ENCODE data around the gene CLASRP.

The CLASRP gene

GRCh38 chr19:45023048-45023447, 15.8 kb upstream of the CLASRP start:
- no peak for FAIRE-seq

GRCh38 chr19:45025264-45025663, 13.6 kb upstream of the CLASRP start:
- no peak for FAIRE-seq

DNA sequence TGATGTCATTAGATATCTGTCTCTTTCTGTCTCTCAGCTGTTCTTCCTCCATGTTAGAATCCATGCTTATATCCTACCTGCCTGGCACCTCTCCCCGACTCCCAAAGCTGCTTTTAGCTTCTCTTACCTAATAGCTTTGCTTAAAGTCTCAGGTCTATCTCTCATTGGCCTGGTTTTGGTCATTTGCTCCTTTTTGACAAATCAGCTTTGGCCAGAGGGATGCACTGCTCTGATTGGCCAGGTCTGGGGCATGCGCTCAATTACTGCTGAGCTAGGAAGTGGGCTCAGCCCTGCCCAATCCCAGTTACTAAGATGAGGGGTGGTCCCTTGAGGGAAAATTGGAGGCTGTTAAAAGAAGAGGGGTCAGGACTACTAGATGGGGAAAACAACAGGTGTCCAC, 11.5 kb upstream of the CLASRP start:
- no peak for FAIRE-seq

DNA sequence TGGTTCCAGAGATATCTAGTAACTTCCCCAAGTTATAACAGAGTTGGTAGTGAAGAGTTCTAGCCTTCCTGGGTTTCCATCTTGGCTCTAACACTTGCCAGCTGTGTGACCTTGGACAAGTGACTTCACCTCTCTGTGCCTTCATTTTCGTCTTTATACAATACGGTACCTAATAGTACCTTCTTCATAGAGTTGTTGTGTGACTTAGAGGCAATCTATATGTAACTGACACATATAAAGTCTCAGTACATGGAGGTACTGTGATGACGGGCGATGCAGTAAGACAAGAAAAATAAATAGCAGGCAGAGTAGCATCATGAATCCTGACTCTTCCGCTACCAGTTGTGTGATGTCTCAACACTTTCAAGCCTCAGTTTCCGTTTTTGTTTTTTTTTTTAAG, 8.0 kb upstream of the CLASRP start:
- no peak for FAIRE-seq

- FAIRE-seq = no peak
These were observed 6.4 kb upstream of the CLASRP start for GRCh38 chr19:45032421-45032820.

- no peak for FAIRE-seq
These were observed 3.1 kb upstream of the CLASRP start for GRCh38 chr19:45035755-45036154.

DNA sequence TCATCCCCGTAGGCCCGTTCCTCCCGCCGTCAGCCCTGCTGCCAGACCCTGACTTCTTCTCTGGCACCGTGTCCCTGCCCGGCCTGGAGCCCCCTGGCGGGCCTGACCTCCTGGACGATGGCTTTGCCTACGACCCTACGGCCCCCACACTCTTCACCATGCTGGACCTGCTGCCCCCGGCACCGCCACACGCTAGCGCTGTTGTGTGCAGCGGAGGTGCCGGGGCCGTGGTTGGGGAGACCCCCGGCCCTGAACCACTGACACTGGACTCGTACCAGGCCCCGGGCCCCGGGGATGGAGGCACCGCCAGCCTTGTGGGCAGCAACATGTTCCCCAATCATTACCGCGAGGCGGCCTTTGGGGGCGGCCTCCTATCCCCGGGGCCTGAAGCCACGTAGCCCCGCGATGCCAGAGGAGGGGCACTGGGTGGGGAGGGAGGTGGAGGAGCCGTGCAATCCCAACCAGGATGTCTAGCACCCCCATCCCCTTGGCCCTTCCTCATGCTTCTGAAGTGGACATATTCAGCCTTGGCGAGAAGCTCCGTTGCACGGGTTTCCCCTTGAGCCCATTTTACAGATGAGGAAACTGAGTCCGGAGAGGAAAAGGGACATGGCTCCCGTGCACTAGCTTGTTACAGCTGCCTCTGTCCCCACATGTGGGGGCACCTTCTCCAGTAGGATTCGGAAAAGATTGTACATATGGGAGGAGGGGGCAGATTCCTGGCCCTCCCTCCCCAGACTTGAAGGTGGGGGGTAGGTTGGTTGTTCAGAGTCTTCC, 1.3 kb upstream of the CLASRP start:
- FAIRE-seq = no peak

- no peak for FAIRE-seq
These were observed 1.4 kb downstream of the CLASRP start for GRCh38 chr19:45040059-45040771.

DNA sequence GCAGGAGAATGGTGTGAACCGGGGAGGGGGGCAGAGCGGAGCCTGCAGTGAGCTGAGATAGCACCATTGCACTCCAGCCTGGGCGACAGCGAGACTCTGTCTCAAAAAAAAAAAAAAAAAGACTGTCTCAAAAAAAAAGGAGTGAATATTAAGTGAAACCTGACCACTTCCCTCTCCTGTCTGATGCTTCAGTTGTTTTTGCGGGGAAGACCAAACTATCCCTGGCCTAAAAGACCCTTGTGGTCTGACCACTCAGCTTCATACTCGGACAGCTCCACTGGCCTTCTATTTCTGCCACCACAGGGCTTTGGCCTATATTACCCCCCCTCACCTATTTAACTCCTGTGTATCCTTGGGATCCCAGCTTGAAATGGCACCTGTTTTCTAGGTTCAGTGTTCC, 2.3 kb downstream of the CLASRP start:
- no peak for FAIRE-seq

GRCh38 chr19:45045671-45046353, 7.0 kb downstream of the CLASRP start:
- no peak for FAIRE-seq

- no peak for FAIRE-seq
These were observed 7.5 kb downstream of the CLASRP start for GRCh38 chr19:45046355-45046754.

- no peak for FAIRE-seq
These were observed 8.4 kb downstream of the CLASRP start for GRCh38 chr19:45047188-45047797.

DNA sequence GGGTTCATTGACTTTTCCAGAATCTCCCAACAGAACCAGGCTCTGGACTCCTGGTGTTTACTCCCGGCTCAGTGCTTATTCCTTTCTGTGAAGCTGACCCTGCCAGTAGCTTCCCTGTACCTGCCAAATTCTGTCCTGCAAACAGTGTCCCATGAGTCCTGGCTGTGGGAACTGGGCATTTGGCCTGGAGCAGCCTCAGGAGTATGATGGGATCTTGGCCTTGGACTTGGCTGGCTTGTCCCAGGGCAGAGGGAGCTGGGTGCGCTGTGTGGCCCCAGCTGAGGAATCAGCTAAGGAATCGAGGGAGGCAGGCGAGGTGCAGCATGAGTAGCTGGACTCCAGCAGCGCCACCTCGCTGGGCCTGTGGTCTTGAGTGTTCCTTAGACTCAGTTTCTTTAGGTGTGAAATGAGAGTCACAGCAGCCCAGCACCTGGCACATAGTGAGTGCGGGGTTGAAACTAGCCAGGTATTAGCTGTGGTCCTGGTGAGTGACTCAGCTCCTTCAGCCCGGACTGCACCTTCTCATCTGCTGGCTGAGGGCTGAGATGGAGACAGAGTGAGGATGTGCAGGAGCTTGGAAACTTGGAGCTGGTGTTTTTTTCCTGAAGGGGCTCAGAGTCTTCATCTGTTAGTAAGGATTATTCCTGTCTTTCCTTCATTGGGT, 10.4 kb downstream of the CLASRP start:
- FAIRE-seq = no peak

DNA sequence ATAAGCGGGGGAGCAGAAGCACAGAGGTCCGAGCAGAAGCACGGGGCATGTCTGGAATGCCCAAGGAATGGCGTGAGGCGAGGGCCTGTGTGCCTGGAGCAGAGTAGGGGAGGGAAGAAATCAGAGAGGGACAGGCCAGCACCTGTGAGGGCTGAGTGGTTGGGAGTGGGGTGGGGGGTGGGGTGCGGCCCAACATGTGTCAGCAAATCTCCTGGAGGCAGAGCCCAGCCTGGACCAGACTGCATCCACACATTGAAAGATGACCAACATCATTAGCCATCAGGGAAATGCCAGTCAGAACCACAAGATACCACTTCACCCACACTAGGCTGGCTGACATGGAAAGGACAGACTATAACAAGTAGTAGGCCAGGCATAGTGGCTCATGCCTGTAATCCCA, 11.2 kb downstream of the CLASRP start:
- no peak for FAIRE-seq

DNA sequence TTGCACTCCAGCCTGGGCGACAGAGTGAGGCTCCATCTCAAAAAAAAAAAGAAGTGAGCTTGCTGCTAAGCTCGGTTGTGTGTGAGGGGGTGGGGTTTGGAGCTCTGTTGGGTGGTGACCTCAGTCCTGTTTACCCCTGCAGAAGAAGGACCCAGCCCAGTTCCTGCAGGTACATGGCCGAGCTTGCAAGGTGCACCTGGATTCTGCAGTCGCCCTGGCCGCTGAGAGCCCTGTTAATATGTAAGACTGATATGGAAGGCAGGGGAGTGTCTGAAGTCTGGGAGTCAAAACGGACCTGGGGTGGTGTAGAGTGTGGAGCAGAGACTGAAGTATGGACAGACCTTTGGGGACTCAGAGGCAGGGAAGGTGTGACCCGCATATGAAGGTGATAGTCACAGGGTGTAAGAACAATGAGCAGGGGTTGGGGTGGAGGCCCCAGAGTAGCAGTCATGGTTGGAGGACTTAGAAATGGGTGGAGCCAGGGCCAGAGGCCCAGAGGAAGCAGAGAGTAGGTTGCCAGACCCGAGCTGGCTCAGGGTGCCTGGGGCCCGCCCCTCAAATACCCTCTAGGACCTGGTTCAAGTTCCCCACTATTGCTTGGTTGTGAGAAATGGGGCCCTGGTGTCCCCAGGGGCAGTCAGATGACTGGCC, 13.2 kb downstream of the CLASRP start:
- FAIRE-seq = no peak

- FAIRE-seq = no peak
These were observed 18.0 kb downstream of the CLASRP start for GRCh38 chr19:45056831-45057230.

DNA sequence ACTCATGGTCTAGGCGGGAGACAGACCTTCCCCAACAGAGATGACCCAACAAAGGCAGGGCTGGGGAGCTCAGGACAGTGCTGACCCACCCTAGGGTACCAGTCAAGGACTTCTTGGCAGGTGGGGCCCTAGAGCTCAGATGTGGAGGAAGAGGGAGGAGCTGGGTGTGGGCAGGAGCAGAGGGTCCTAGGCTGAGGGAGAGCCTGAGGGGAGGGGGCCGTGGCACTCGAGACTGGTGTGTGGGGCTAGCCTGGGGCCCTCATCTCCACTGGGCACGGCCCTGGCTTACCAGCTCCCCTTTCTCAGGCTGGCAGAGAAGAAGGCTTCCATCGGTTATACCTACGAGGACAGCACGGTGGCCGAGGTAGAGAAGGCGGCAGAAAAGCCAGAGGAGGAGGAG, 18.6 kb downstream of the CLASRP start:
- no peak for FAIRE-seq

DNA sequence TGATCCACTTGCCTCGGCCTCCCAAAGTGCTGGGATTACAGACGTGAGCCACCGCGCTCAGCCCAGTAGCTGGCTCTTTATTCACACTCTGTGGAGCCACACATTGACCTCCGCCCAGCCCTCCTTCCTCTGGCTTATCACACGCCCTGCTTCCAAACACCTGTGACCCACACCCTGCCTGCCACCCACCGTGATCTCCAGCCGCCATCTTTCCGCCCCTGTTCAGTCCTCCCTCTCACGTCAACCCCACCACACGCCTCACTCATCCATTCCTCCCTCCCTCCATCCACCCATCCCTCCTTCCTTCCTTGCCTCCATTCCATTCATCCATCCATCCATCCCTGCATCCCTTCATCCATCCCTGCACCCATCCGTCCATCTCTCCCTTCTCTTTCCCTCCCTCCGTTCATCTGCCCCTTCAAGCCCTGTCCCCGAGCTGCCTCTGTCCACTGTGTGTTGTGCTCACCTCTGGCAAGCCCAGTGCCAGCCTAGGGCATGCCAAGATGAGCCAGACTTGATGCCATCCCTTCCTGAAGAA, 19.8 kb downstream of the CLASRP start:
- no peak for FAIRE-seq

DNA sequence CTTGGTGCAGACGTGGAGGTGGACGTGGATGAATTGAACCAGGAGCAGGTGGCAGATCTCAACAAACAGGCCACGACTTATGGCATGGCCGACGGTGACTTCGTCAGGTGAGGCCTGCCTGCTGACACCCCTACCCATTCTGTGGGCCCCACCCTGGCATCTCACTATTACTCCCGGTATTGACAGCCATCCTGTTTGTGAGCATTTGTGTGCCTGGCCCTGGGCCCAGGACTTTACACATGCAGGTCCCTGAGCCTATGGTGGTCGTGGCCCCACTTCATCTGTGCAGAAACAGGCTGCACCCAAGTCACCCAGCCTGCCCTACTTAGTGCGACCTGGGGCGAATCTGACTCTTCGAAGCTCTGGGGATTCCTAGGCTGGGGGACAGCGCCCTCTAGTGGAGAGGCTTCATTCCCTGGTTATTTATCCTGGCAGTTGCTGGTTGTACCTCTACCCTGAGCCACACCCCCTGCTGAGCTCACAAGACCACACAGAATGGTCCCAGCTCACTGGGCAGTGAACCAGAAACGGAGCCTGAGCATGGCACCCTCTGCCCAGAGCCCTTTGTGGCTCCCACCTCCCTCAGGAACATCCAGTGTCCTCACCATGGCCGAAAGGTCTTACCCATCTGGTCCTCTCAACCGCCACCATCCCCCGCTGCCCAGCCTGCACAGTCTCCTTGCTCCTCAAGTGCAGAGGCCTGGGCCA, 20.6 kb downstream of the CLASRP start:
- FAIRE-seq = no peak

- no peak for FAIRE-seq
These were observed 23.1 kb downstream of the CLASRP start for GRCh38 chr19:45061965-45062364.

Measured in G401.6 (cell line).